SKM-1 treated with dmso at 0.1 percent for 144 hours (cell line): ENCODE measurements around the gene RNU7-1.

Experiments
- DNase-seq: peaks from one replicate; lab custom pipeline; 2025; ENCODE audit not compliant: unreplicated experiment; lab: John Stamatoyannopoulos, UW

Gene RNU7-1

DNA sequence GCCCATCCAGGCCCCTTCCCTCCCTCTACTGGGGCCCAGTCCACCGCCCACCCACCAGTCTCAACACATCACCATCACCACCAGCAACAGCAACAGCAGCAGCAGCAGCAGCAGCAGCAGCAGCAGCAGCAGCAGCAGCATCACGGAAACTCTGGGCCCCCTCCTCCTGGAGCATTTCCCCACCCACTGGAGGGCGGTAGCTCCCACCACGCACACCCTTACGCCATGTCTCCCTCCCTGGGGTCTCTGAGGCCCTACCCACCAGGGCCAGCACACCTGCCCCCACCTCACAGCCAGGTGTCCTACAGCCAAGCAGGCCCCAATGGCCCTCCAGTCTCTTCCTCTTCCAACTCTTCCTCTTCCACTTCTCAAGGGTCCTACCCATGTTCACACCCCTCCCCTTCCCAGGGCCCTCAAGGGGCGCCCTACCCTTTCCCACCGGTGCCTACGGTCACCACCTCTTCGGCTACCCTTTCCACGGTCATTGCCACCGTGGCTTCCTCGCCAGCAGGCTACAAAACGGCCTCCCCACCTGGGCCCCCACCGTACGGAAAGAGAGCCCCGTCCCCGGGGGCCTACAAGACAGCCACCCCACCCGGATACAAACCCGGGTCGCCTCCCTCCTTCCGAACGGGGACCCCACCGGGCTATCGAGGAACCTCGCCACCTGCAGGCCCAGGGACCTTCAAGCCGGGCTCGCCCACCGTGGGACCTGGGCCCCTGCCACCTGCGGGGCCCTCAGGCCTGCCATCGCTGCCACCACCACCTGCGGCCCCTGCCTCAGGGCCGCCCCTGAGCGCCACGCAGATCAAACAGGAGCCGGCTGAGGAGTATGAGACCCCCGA lies 6.8 kb upstream of the RNU7-1 start:
- no peak for DNase-seq

DNA sequence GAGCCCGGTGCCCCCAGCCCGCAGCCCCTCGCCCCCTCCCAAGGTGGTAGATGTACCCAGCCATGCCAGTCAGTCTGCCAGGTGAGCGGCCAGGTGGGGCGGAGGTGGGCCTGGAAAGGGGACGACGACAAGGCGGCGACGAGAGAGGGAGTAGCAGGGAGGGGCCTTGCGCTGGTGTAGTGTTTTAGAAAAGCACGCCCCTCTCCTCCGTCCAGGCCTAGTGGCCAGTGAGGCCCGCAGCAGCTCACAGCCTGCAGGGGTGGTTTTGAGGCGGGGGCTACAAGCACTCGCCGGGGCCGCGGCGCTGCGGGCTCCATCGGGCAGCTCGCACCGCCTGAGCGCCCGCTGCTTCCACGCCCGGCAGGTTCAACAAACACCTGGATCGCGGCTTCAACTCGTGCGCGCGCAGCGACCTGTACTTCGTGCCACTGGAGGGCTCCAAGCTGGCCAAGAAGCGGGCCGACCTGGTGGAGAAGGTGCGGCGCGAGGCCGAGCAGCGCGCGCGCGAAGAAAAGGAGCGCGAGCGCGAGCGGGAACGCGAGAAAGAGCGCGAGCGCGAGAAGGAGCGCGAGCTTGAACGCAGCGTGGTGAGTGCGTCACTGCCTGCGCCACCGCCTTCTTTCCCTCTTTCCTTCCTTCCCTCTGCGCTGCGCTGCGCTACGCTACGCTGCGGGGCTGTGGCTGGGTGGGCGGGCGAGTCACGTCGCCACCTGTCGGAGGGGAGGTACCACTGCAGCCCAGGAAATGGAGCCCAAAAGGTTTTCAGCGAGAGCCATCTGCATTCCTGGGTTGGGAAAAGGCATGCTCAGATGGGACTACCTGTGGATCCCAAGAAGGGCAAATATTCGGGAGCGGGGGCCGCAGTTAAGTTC lies 5.9 kb upstream of the RNU7-1 start:
- DNase-seq, result peak; percentile 84

DNA sequence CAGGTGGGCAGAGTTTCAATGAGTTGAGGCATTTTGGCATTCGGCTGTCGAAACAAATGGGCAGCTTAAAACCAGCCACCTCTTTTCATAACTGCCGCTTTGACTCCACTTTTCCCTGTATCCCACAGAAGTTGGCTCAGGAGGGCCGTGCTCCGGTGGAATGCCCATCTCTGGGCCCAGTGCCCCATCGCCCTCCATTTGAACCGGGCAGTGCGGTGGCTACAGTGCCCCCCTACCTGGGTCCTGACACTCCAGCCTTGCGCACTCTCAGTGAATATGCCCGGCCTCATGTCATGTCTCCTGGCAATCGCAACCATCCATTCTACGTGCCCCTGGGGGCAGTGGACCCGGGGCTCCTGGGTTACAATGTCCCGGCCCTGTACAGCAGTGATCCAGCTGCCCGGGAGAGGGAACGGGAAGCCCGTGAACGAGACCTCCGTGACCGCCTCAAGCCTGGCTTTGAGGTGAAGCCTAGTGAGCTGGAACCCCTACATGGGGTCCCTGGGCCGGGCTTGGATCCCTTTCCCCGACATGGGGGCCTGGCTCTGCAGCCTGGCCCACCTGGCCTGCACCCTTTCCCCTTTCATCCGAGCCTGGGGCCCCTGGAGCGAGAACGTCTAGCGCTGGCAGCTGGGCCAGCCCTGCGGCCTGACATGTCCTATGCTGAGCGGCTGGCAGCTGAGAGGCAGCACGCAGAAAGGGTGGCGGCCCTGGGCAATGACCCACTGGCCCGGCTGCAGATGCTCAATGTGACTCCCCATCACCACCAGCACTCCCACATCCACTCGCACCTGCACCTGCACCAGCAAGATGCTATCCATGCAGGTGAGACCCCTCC lies 5.0 kb upstream of the RNU7-1 start:
- DNase-seq, result no peak

DNA sequence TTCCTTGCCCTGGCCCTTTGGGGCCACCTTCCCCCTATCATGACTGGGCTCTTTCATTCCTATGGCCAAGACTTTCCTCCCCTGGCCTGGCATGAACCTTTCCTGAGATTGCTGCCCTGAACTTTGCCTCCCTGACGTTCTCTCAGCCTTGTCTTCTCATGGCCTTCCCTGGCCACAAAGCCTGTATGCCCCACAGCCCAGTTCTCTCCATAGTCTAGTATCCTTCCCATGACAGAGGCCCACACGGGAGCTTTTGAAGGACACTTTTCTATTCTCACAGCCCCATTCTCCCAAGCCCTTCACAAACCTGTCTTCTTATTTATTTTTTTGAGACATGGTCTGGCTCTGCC lies 4.5 kb upstream of the RNU7-1 start:
- DNase-seq, result no peak

DNA sequence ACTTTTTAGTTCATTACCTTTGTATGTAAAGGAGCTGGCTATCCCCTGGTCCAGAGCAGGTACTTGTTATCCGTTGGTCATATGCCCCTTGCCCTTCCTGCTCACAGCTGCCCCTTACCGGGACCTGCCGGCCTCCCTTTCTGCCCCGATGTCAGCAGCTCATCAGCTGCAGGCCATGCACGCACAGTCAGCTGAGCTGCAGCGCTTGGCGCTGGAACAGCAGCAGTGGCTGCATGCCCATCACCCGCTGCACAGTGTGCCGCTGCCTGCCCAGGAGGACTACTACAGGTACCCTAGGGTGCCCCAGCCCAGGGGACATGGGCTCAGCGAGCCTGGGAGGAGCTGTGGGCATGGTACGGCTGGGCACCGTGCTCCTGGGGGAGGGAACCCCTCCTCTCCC lies 2.3 kb upstream of the RNU7-1 start:
- DNase-seq, result no peak

DNA sequence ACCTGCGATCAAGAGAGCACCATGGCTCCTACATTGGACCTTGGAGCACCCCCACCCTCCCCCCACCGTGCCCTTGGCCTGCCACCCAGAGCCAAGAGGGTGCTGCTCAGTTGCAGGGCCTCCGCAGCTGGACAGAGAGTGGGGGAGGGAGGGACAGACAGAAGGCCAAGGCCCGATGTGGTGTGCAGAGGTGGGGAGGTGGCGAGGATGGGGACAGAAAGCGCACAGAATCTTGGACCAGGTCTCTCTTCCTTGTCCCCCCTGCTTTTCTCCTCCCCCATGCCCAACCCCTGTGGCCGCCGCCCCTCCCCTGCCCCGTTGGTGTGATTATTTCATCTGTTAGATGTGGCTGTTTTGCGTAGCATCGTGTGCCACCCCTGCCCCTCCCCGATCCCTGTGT lies 1.8 kb upstream of the RNU7-1 start:
- no peak for DNase-seq

DNA sequence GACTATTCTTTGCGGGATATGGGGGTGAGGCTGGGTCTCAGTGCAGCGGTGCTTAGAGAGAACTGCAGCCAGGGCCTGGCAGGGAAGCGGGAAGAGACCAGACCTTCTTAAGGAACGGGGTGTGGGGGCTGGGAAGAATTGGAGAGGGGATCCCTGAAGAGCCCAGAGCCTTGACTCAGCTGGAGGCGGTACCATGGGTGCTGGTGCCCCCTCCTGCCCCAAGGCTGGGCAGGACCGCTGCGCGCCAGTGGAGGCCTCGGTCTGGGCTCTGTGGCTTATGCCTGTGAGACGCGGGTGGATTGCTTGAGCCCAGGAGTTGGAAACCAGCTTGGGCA lies 1.3 kb upstream of the RNU7-1 start:
- DNase-seq, result no peak

DNA sequence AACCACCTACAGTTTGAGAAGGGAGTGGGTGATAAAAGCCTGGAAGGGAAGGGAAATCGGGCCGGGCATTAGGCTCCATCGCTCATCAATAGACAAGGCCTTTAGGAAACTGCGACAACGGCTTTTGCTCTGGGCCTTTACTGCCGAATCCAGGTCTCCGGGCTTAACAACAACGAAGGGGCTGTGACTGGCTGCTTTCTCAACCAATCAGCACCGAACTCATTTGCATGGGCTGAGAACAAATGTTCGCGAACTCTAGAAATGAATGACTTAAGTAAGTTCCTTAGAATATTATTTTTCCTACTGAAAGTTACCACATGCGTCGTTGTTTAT lies 261 bp upstream of the RNU7-1 start:
- no peak for DNase-seq

DNA sequence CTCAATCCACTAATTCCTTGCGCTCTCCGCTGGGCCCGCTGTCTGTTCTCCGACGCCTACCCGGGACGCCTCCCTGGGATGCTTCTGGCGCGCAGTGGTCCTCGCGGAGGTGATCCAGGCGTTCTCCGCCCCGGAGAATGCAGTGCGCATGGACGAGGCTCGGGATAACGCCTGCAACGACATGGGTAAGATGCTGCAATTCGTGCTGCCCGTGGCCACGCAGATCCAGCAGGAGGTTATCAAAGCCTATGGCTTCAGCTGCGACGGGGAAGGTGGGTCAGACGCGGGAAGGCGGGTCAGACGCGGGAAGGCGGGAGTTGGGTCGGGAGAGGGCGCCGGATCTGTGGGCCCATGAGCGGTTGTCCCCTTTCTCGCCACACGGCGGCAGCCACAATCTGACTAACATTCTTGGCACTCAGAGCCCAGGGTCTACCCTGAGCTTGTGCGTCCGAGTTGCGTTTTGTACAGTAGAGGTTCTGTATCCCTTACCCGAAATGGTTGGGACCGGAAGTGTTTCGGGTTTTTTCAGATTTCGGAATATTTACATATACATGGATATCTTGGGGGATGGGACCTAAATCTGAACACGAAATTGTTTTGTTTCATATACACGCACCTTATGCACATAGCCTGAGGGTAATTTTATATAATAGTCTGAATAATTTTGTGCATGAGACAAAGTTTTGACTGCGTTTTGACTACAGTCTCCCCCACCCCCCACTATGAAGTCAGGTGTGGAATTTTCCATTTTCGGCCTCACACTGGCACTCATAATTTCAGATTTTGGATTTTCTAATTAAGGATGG lies 968 bp downstream of the RNU7-1 start:
- DNase-seq, result peak; percentile 61

DNA sequence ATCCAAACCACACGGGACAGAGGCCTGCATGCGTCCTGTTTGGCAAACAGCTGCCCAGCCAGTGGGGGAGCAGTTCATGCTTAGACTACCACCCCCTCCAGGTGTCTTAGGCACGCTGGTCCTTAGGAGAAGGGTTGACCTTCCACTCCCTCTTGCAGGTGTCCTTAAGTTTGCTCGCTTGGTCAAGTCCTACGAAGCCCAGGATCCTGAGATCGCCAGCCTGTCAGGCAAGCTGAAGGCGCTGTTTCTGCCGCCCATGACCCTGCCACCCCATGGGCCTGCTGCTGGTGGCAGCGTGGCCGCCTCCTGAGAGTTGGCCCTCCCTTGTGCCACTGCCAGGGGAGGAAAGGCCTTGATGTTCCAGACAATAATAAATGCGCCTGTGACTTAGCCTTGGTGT lies 2.0 kb downstream of the RNU7-1 start:
- DNase-seq, result no peak

DNA sequence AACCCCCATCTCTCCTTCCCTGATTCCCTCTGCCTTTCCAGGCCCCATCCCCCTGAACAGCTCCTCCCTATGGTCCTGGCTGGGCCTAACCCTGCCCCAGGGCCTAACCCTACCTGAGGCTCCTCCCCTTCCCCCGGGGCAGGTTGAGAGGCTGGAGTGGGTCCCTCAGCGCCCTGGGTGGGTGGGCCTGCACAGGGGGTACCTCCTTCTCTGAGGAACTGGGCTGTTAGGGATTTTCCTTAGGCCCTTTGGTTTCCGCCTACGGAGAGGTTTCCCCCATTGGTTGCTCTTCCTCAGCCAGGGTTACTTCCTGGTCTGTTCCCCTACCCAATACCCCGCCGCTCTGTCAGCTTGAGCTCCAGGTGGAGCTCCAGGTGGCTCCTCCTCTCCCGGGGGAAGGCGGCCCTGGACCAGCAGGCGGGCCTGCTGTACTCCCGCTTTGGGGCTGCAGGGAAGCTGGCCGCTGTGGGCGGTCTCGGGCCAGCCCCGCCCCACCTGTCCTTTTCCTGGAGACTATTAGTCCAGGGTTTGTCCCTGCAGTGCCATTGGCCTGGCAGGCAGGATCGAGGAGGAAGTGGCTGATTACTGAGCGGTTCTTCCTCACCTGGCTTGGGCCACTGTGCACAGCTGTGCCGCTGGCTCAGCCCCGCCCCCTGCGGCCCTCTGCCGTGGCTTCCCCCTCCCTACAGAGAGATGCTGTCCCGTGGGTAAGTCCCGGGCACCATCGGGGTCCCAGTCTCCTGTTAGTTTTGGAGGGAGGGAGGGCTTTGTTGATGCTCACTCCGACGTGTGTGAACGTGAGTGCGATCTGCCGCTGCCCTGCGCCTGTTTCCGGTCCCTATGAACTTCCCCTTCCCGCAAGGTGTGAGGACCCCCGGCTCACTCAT lies 2.7 kb downstream of the RNU7-1 start:
- DNase-seq, result no peak

DNA sequence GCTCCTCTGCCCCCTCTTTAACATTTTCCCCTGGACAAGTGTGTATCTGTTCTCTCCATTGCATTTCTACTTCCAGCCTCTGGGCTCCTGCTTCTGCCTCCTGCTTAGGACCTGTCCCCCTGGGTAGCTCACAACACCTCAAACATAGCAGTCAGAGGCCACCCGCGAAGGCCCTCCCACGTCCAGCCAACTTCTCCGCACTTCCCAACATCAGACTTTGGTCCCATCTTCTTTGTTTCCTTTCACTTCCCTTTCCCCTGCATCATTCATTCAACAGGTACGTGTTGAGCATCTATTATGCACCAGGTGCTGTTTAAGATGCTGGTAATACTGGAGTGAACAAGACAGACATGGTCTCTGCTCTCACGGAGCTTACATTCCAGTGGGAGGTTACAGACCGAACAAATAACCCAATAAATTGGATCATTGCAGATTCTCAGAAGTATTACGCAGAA lies 3.3 kb downstream of the RNU7-1 start:
- no peak for DNase-seq

DNA sequence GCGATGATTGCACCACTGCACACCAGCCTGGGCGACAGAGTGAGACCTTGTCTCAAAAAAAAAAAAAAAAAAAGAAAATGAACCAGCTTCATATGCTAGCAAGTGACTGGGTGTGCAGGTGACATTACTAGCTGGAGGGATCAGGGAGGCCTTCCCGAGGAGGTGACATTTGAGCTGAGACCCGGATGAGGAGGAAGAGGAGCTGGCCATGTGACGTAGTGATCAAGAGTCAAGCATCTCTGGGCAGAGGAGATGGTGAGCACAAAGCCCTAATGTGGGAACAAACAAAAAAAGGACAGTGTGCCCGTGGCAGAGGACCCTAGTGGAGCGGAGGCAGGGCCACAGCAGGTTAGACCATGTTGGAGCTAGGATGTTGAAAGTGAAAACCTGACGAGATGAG lies 4.0 kb downstream of the RNU7-1 start:
- no peak for DNase-seq

DNA sequence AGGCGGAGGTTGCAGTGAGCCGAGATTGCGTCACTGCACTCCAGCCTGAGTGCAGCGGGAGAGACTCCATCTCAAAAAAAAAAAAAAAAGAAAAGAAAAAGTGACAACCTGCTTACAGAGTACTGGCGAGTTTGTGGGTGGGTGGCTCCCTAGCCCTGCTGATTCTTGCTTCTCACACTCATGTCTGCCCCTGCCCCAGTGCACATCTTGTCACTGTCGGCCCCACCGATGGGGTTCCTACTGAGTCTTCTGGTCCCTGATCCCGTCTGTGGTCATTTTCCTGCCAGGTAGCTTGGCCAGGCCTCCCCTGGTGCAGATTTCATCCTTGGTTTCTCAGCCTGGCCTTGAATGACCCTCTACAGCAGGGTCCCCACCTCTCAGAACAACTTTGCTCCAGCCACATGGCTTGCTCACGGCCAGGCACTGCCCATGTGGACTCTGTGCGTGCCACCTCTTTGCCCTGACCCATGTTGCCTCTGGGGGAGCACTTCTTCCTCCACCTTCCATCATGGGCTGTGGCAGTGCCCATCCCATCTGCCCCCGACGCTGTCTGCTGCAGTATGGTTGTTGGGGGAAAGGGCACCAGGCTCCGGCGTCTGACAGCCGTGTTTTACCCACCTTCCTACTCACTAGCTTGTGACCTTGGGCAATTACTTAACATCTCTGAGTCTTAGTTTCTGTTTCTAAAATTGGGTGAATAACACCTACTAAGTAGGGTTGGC lies 5.4 kb downstream of the RNU7-1 start:
- DNase-seq, result no peak

DNA sequence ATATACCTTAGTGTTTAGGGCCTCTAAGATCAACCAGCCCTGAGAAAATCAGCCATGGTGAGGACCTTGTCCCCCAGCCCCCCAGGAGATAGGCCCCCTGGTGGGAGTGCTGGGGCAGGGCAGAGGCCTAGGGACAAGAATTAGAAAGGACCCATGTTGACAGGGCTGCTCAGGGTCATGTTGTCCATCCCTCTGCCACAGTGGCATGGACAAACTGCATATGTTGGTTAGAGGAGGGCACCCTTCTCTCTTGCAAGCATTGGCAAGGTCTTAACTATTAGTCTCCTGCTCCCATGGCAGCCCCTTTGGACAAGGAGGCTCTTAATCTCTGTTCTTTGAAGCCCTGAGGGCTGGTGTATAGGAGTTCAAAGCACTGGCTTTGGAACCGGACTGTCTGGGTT lies 6.8 kb downstream of the RNU7-1 start:
- no peak for DNase-seq

DNA sequence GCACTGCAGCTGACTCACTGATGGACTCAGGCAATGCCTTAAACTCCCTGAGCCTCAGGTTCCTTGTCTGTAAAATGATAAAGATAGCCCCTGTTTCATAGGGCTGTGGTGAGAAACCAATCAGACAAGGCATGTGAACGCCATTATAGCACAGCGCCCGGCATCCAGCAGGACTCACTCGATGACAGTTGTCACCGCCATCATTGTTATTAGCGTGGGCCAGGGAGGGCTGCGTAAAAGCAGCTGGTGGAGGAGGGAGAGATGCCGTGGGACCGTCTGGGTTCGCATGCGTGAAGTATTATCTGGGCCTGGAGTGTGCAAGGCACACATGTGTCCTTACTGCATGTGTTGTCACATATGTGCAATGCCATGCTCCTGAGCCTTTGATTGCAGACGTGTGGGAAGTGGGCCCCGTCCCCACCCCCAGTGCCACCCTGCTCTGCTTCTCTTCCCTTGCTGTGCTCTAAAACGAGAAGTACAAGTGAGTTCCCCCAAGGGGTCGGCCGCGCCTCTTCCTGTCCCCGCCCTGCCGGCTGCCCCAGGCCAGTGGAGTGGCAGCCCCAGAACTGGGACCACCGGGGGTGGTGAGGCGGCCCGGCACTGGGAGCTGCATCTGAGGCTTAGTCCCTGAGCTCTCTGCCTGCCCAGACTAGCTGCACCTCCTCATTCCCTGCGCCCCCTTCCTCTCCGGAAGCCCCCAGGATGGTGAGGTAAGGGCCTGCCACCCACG lies 7.4 kb downstream of the RNU7-1 start, which contains the start of gene PTPN6:
TSS of gene PTPN6 (plus strand) at position 546 of the 730 bp plus-strand sequence. CDS start at position 703, 157 bp downstream.
- peak; percentile 50 for DNase-seq

DNA sequence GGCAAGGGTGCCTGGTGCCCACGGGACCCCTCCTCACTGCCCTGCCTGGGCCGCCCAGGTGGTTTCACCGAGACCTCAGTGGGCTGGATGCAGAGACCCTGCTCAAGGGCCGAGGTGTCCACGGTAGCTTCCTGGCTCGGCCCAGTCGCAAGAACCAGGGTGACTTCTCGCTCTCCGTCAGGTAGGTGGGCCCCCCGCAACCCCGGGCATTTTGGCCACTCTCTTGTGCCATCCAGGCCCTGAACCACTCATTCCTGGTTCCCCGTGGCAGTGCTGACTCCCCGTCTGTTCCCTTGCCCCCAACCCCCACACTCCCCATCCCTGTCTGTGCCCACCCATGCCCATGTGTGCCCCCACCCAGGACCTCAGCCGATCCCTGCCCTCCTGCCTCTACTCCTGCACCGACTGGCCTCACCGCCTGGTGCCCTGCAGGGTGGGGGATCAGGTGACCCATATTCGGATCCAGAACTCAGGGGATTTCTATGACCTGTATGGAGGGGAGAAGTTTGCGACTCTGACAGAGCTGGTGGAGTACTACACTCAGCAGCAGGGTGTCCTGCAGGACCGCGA lies 8.0 kb downstream of the RNU7-1 start:
- DNase-seq, result no peak
